C4-2B (cell line): ENCODE data around the gene SNX20.

ENCODE experiments used
- CTCF ChIP-seq: fragments of 450-650 bp; conservative IDR thresholded peaks from 2 replicates; pipeline ENCODE4 v1.5.1; 2017; ENCODE audit warnings: mild to moderate bottlenecking
- ZFX ChIP-seq: fragments of 450-650 bp; IDR thresholded peaks from 2 replicates; pipeline ENCODE4 v1.6.1; 2017

GRCh38 chr16:50688083-50688482 is 7.0 kb upstream of the SNX20 start:
- TF ChIP-seq CTCF (no peak), ZFX (no peak)
